Transverse colon (tissue), 4 donors: ENCODE measurements around the gene ARHGAP24.

Experiments used
- CTCF ChIP-seq, 5 experiments: fragments of 200-600 bp in 3 of 5; fragments of 450-650 bp in 2 of 5; sonication (generic) in 3 of 5; IDR thresholded peaks; 1 replicate in 2 of 5; 2 replicates in 3 of 5; pipeline ENCODE4 v1.5.1; 2016 to 2017; ENCODE audit warnings: antibody characterized with exemption in 5 of 5, inconsistent platforms in 3 of 5, mild to moderate bottlenecking in 2 of 5, moderate library complexity in 1 of 5
- EP300 ChIP-seq: sonication (generic); formaldehyde crosslinking; IDR thresholded peaks from one replicate; pipeline ENCODE4 v1.6.1; 2017; ENCODE audit warnings: antibody characterized with exemption, low read depth
- POLR2A ChIP-seq: fragments of 450-650 bp; IDR thresholded peaks from one replicate; pipeline ENCODE4 v1.6.1; 2016; ENCODE audit warnings: antibody characterized with exemption, mild to moderate bottlenecking, moderate library complexity
- POLR2AphosphoS5 ChIP-seq, 3 donors: sonication (generic); formaldehyde crosslinking; IDR thresholded peaks; one replicate each; pipeline ENCODE4 v1.6.1; 2016; ENCODE audit warnings: antibody characterized with exemption in 3 of 3

DNA sequence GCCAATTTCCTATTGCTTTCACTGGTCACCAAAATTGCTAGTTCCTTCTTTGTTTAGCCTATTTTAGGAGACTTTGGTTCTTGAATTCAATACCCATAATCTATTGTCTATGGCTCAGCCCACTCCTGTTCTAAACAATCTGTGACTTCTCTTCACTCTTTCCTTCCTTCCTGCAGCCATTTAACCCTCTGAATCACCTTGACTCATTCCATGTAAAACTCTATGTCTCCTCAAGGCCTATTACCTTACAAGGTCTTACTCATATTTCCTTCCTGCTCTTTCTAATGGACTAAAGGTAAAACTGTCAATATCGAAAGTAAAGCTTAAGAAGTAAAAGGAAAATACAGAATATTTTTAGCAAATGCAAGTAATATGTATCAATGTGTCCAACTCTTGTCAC, 301.6 kb downstream of the ARHGAP24 start:
- TF ChIP-seq CTCF (IDR thresholded peaks at IDR 0.05): no peak
- no peak for TF ChIP-seq EP300
- TF ChIP-seq POLR2A: no peak
- TF ChIP-seq POLR2AphosphoS5 (IDR thresholded peaks at IDR 0.05): no peak
